A673 (cell line): ENCODE results near the gene ABCB8. TPM values are rescaled to one million over a fixed set of nuclear protein-coding genes. Genes with fewer than 3 reads are reported as not detected.

ENCODE experiments used
- BruUV-seq: library from RNA; stranded (reverse); fragments of 400-500 nt; replicated peaks from 2 replicates; lab custom pipeline; 2021; lab: Mats Ljungman, UMichigan
- CTCF ChIA-PET: fragments of 300-600 bp; sonication (Branson Sonifier 250); formaldehyde crosslinking; loops from one replicate; lab custom pipeline; 2022; ENCODE audit warnings: antibody characterized with exemption; lab: Charles Lee
- POLR2A ChIA-PET: fragments of 300-600 bp; sonication (Branson Sonifier 250); formaldehyde crosslinking; loops from one replicate; lab custom pipeline; 2022; ENCODE audit warnings: antibody characterized with exemption; ENCODE audit not compliant: low non-redundant PET; lab: Charles Lee
- DNase-seq: peaks from one replicate; pipeline ENCODE4 v3.0.0-alpha.2; 2015; ENCODE audit warnings: low spot score
- H3K27ac ChIP-seq: fragments of 200-600 bp; sonication (generic); 2 replicates; pipeline ENCODE4 v1.5.1; 2016; ENCODE audit warnings: mixed run types, low read depth, mild to moderate bottlenecking, mixed read lengths, antibody characterized with exemption, low read length; ENCODE audit not compliant: poor library complexity, severe bottlenecking
- H3K27me3 ChIP-seq: fragments of 200-600 bp; sonication (generic); replicated peaks from 2 replicates; pipeline ENCODE4 v1.6.1; 2017; ENCODE audit warnings: mixed run types, low read depth, mild to moderate bottlenecking, mixed read lengths, antibody characterized with exemption, low read length; ENCODE audit not compliant: insufficient read depth, poor library complexity
- H3K36me3 ChIP-seq: fragments of 200-600 bp; sonication (generic); 2 replicates; pipeline ENCODE4 v1.6.1; 2016; ENCODE audit warnings: mixed run types, mild to moderate bottlenecking, mixed read lengths, antibody characterized with exemption, low read length; ENCODE audit not compliant: insufficient read depth, poor library complexity, severe bottlenecking
- H3K4me1 ChIP-seq: fragments of 200-600 bp; sonication (generic); 2 replicates; pipeline ENCODE4 v1.6.1; 2017; ENCODE audit warnings: mixed run types, mild to moderate bottlenecking, mixed read lengths, antibody characterized with exemption, low read length; ENCODE audit not compliant: insufficient read depth, poor library complexity, severe bottlenecking
- H3K4me3 ChIP-seq: fragments of 200-600 bp; sonication (generic); 2 replicates; pipeline ENCODE4 v1.5.1; 2016; ENCODE audit warnings: low read depth, mixed run types, mild to moderate bottlenecking, mixed read lengths, low read length; ENCODE audit not compliant: poor library complexity, severe bottlenecking
- H3K9me3 ChIP-seq: fragments of 200-600 bp; sonication (generic); 2 replicates; pipeline ENCODE4 v1.6.1; 2016; ENCODE audit warnings: mixed run types, low read depth, mild to moderate bottlenecking, mixed read lengths, antibody characterized with exemption, low read length; ENCODE audit not compliant: poor library complexity, severe bottlenecking
- EZH2 ChIP-seq: fragments of 200-600 bp; sonication (generic); IDR thresholded peaks from 2 replicates; pipeline ENCODE4 v1.6.1; 2017; ENCODE audit warnings: borderline replicate concordance, low read depth, mild to moderate bottlenecking, mixed read lengths, antibody characterized with exemption, low read length; ENCODE audit not compliant: poor library complexity, severe bottlenecking
- intact Hi-C: fragments of 100-400 bp; cut with micrococcal nuclease; formaldehyde crosslinking; loops from one replicate; pipeline ENCODE4 v1.10.0; 2022; ENCODE audit not compliant: unreplicated experiment
- total RNA-seq: library from RNA; stranded (reverse); gene quantifications from 2 replicates; pipeline ENCODE4 v1.2.3, GENCODE V29; 2021
- TF ChIP-seq, protein P1 (sequence below): fragments of 300-800, 200-600 bp; sonication (generic); conservative IDR thresholded peaks from 2 replicates; pipeline ENCODE4 v1.5.1; 2017; ENCODE audit warnings: low read depth, mild to moderate bottlenecking, antibody characterized with exemption, low read length, moderate library complexity, mixed read lengths

Gene ABCB8
- total RNA-seq, 1 experiment from 2014 or later: 50.9 TPM

DNA sequence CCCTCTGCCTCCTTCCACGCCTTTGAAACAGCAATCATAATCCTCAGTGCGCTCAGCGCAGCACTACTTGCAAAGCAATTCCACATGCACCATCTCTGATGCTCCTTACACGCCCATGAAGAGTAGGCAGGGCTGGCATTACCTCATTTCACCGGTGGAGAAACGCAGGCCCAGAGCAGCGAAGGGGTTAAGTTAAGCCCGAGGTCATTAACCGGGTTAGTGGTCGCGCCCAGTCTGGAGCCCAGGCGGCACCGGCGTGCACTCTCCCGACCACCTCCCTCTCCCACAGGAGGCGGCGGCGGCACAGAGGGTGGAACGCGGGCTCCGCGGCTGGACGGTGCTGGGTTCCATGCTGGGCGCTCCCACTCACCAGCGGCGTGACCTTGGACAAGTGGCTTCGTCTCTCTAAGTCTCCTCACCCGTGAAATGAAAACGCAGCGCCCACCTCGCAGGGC is 51.8 kb downstream of the ABCB8 start:
- Histone ChIP-seq H3K36me3 (peaks cover 23% of the 10 kb centered on the region), H3K4me1 (peaks cover 37% of the 10 kb centered on the region), H3K9me3 (no peaks in the 10 kb centered on the region), H3K27ac (peak overlapping the region; percentile 95), H3K27me3 (no peaks in the 10 kb centered on the region), H3K4me3 (peak overlapping the region; percentile 99)
- CTCF ChIA-PET: interaction anchor here (0.6 kb wide), 1 partner anchor 70 kb away, joined by 4 read pairs; no protein-coding TSS in a partner anchor
- intact Hi-C loops: no loop called here
- TF ChIP-seq, protein P1, sequence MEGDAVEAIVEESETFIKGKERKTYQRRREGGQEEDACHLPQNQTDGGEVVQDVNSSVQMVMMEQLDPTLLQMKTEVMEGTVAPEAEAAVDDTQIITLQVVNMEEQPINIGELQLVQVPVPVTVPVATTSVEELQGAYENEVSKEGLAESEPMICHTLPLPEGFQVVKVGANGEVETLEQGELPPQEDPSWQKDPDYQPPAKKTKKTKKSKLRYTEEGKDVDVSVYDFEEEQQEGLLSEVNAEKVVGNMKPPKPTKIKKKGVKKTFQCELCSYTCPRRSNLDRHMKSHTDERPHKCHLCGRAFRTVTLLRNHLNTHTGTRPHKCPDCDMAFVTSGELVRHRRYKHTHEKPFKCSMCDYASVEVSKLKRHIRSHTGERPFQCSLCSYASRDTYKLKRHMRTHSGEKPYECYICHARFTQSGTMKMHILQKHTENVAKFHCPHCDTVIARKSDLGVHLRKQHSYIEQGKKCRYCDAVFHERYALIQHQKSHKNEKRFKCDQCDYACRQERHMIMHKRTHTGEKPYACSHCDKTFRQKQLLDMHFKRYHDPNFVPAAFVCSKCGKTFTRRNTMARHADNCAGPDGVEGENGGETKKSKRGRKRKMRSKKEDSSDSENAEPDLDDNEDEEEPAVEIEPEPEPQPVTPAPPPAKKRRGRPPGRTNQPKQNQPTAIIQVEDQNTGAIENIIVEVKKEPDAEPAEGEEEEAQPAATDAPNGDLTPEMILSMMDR: no peak
- POLR2A ChIA-PET: interaction anchor here (0.7 kb wide), 1 partner anchor 271 kb away, joined by 3 read pairs; no protein-coding TSS in a partner anchor
- DNase-seq: no peak
- BruUV-seq: TSS peak; percentile 60

DNA sequence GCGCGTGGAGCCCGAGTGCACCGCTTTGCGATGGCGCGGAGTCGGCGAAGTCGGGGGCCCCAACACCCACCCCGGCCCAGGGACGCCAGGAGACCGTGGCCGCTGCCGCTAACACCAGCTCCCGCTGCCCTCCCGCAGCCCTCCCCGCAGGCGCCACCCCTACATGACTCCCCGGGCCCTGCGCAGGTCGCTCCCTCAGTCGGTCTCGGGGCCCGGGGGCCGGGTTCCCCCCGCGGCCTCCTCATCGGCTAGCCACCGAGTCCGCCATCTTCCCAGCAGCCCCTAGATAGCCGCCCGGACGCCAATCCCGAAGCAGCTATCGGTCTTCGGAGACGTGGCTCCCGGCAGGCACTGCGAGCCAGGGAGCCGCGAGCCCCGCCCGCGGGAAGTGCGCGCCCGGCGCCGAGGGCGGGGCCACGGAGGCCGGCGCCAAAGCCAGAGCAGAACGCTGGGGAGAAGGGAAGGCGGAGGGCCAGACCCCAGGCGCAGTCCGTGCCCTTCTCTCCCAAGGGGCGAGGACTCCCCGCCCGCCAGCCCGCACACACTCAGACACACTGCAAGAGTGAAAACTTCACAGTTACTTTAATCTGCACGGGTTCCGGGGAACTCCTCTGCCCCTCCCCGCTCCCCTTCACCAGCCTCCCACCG is 52.4 kb downstream of the ABCB8 start, which contains the start of gene FASTK:
TSS of gene FASTK (minus strand) at position 288 of the 648 bp plus-strand sequence. CDS start at position 245, 43 bp downstream.
- Histone ChIP-seq H3K4me3 (peak within 1 kb of the TSS; percentile 99), H3K27ac (peak within 1 kb of the TSS; percentile 95), H3K4me1 (peaks cover 41% of the 10 kb centered on the region), H3K9me3 (no peaks in the 10 kb centered on the region), H3K36me3 (peaks cover 17% of the 10 kb centered on the region), H3K27me3 (no peaks in the 10 kb centered on the region)
- TF ChIP-seq, protein P1: no peak
- no peak for TF ChIP-seq EZH2
- BruUV-seq: no TSS peak
- intact Hi-C loops: no loop called here
- ChIA-PET CTCF (no interaction called here), POLR2A (interaction anchor here (0.7 kb wide), 1 partner anchor 271 kb away, joined by 3 read pairs; no protein-coding TSS in a partner anchor)
- DNase-seq: peak; percentile 96

DNA sequence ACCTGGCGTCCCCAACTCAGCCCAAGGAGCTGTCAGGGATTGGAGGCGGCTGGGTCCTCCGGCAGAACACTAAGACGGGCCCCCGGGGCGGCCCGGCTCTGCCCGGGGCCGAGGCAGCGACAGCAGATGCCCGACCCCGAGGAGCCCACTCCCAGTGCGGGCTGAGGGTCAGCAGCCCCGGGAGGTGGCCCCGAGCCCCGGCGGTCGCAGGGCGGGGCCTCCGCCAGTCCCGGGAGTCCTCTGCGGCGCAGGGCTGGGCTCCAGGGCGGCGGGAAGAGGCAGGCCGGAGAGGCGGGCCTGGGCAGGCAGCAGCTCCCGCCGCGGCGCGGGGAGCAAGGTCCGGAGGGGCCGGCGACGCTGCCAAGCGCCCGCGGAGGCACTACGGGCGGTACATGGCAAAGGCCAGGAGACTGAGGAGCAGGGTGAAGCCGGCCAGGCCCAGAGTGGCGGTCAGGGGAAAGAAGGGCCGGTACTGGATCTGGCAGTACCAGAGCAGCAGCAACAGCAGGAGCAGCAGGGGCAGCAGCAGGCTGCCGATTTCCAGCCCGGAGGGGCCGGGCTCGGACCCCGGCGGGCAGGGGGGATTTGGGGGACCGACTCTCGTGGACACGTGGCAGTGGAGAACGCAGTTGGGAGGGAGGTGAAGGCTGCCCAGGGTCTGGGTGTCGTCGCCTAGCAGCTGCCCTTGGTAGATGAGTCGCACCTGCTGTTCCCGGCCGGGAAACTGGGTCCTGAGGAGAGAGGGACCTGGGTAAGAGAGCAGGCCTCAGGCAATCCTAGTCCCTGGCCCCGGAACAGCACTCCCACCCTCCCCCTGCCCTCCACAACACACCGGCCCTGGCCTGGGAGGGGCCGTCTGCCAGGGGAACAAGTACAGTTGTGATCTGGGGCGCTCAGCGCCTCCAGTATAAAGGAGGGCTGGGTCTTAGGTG is 53.2 kb downstream of the ABCB8 start:
- ChIA-PET POLR2A (no interaction called here), CTCF (no interaction called here)
- TF ChIP-seq, protein P1: no peak
- no peak for TF ChIP-seq EZH2
- DNase-seq: no peak
- Histone ChIP-seq H3K27me3 (no peaks in the 10 kb centered on the region), H3K27ac (peak overlapping the region; percentile 95), H3K36me3 (peaks cover 10% of the 10 kb centered on the region), H3K9me3 (no peaks in the 10 kb centered on the region), H3K4me1 (peaks cover 45% of the 10 kb centered on the region), H3K4me3 (peak overlapping the region; percentile 99)
- intact Hi-C loops: no loop called here
- BruUV-seq: no TSS peak
